CD14-positive monocyte (primary cell): Measurements from ENCODE around the gene WFDC8. TPM values are rescaled to one million over a fixed set of nuclear protein-coding genes. Genes with fewer than 3 reads are reported as not detected.

Experiments
- DNase-seq, 3 donors: peaks; one replicate each; pipeline ENCODE4 v3.0.0-alpha.2; 2011 to 2022
- H2AFZ ChIP-seq: 2 replicates; pipeline ENCODE4 v1.6.0; 2012; ENCODE audit warnings: mild to moderate bottlenecking, low read depth, low read length, inconsistent platforms; ENCODE audit not compliant: insufficient read depth, poor library complexity, severe bottlenecking
- H3K27ac ChIP-seq, 2 donors: 1 replicate in 1 of 2; 2 replicates in 1 of 2; pipeline ENCODE4 v1.5.1; 2012 to 2013; ENCODE audit warnings: low read length in 2 of 2, control low read depth in 1 of 2, inconsistent platforms in 1 of 2, low read depth in 1 of 2, mild to moderate bottlenecking in 1 of 2
- H3K27me3 ChIP-seq, 2 donors: one replicate each; pipeline versions ENCODE4 v1.6.0 to v1.6.1; 2011 to 2013; ENCODE audit warnings: low read length in 2 of 2; ENCODE audit not compliant: control insufficient read depth in 2 of 2, insufficient read depth in 2 of 2
- H3K36me3 ChIP-seq, 2 donors: replicated peaks in 1 of 2; 1 replicate in 1 of 2; 2 replicates in 1 of 2; pipeline versions ENCODE4 v1.5.1 to v1.6.1; 2012 to 2013; ENCODE audit warnings: low read length in 2 of 2, control low read depth in 1 of 2, inconsistent platforms in 1 of 2, mild to moderate bottlenecking in 1 of 2; ENCODE audit not compliant: insufficient read depth in 2 of 2, control insufficient read depth in 1 of 2
- H3K4me1 ChIP-seq, 2 donors: 1 replicate in 1 of 2; 2 replicates in 1 of 2; pipeline versions ENCODE4 v1.5.1 to v1.6.1; 2012 to 2013; ENCODE audit warnings: low read length in 2 of 2, control low read depth in 1 of 2, inconsistent platforms in 1 of 2, mild to moderate bottlenecking in 1 of 2, moderate library complexity in 1 of 2; ENCODE audit not compliant: insufficient read depth in 2 of 2, control insufficient read depth in 1 of 2
- H3K4me2 ChIP-seq: replicated peaks from 2 replicates; pipeline ENCODE3; 2012; ENCODE audit warnings: low read length, moderate library complexity, mild to moderate bottlenecking; ENCODE audit not compliant: poor library complexity, severe bottlenecking; ENCODE audit errors: extremely low read depth
- H3K4me3 ChIP-seq, 3 experiments: fragments of 200-600 bp in 1 of 3; sonication (generic) in 1 of 3; replicated peaks in 1 of 3; 1 replicate in 2 of 3; 2 replicates in 1 of 3; pipeline ENCODE4 v1.5.1; 2011 to 2013; ENCODE audit warnings: low read length in 3 of 3, mild to moderate bottlenecking in 3 of 3, control low read depth in 2 of 3, low read depth in 2 of 3, inconsistent platforms in 1 of 3, moderate library complexity in 1 of 3
- H3K79me2 ChIP-seq: 2 replicates; pipeline ENCODE4 v1.6.0; 2012; ENCODE audit warnings: mild to moderate bottlenecking, control low read depth, inconsistent platforms, low read length, moderate library complexity; ENCODE audit not compliant: insufficient read depth
- H3K9ac ChIP-seq: 2 replicates; pipeline ENCODE4 v1.6.0; 2017; ENCODE audit warnings: low read length, mild to moderate bottlenecking; ENCODE audit not compliant: insufficient read depth, poor library complexity, severe bottlenecking
- H3K9me3 ChIP-seq, 2 donors: replicated peaks in 1 of 2; 1 replicate in 1 of 2; 2 replicates in 1 of 2; pipeline versions ENCODE4 v1.5.1 to v1.6.1; 2012 to 2013; ENCODE audit warnings: low read length in 2 of 2, control low read depth in 1 of 2; ENCODE audit not compliant: control insufficient read depth in 1 of 2, insufficient read depth in 1 of 2
- H4K20me1 ChIP-seq: 2 replicates; pipeline ENCODE4 v1.6.0; 2012; ENCODE audit warnings: mild to moderate bottlenecking, low read length, control low read depth, moderate library complexity; ENCODE audit not compliant: insufficient read depth
- H3K27ac Mint-ChIP-seq, 7 donors: one replicate each; pipeline ENCODE4 v1.8.0; 2020; ENCODE audit warnings: mild to moderate bottlenecking in 7 of 7, mixed read lengths in 7 of 7, moderate library complexity in 6 of 7, inconsistent platforms in 2 of 7
- H3K27me3 Mint-ChIP-seq, 3 donors: one replicate each; pipeline ENCODE4 v1.8.0; 2021 to 2022; ENCODE audit warnings: low read depth in 3 of 3, mild to moderate bottlenecking in 3 of 3, mixed read lengths in 3 of 3, moderate library complexity in 3 of 3, inconsistent platforms in 1 of 3
- H3K36me3 Mint-ChIP-seq, 2 donors: one replicate each; pipeline ENCODE4 v1.8.0; 2020; ENCODE audit warnings: mixed read lengths in 2 of 2, inconsistent platforms in 1 of 2, mild to moderate bottlenecking in 1 of 2
- H3K4me1 Mint-ChIP-seq: one replicate; pipeline ENCODE4 v1.8.0; 2020; ENCODE audit warnings: mild to moderate bottlenecking, mixed read lengths
- H3K4me3 Mint-ChIP-seq, 2 donors: one replicate each; pipeline ENCODE4 v1.8.0; 2020; ENCODE audit warnings: mild to moderate bottlenecking in 2 of 2, mixed read lengths in 2 of 2, moderate library complexity in 1 of 2
- H3K9me3 Mint-ChIP-seq, 7 donors: one replicate each; pipeline ENCODE4 v1.8.0; 2020 to 2022; ENCODE audit warnings: mixed read lengths in 7 of 7, mild to moderate bottlenecking in 6 of 7, moderate library complexity in 6 of 7, inconsistent platforms in 2 of 7
- CTCF ChIP-seq: fragments of 200-600 bp; IDR thresholded peaks from one replicate; pipeline ENCODE4 v1.8.0; 2022; ENCODE audit warnings: antibody characterized with exemption, mild to moderate bottlenecking
- WGBS: methylation state at CpG from one replicate; pipeline ENCODE4 v1.1.5; 2013; ENCODE audit warnings: missing lambda C conversion rate; ENCODE audit not compliant: insufficient coverage; 5-methylcytosine and 5-hydroxymethylcytosine counted together
- intact Hi-C, 2 donors: fragments of 100-400 bp; cut with micrococcal nuclease; formaldehyde crosslinking; loops; one replicate each; pipeline versions ENCODE4 v1.15.0 to v1.15.1; 2023
- polyA plus RNA-seq, 3 donors: library from polyadenylated mRNA; depleted of rRNA in 1 of 3; unstranded in 2 of 3; stranded (reverse) in 1 of 3; fragments of 300-500 nt in 2 of 3; fragments of >200 nt in 1 of 3; fragmentation: Illumina TruSeq in 2 of 3; gene quantifications; 1 replicate in 2 of 3; 2 replicates in 1 of 3; pipeline ENCODE4 v1.2.3, GENCODE V29; 2012 to 2021

WFDC8 gene
- polyA plus RNA-seq, 3 donors, result not detected

GRCh38 chr20:45552456-45552855 lies 26.6 kb downstream of the WFDC8 start:
- no peak overlapping the region for H2AFZ ChIP-seq
- H3K9me3 Mint-ChIP-seq, result peaks cover 0 to 4% (median 3%) of the 10 kb centered on the region in 7 donors
- H3K36me3 Mint-ChIP-seq, result no peaks in the 10 kb centered on the region
- peaks cover 6 to 20% (median 6%) of the 10 kb centered on the region in 3 donors for H3K27me3 Mint-ChIP-seq
- no peak overlapping the region for H3K4me2 ChIP-seq
- no peak overlapping the region for H3K27ac ChIP-seq
- no peaks in the 10 kb centered on the region for H3K36me3 ChIP-seq
- H3K27ac Mint-ChIP-seq, result no peak overlapping the region
- no peak for TF ChIP-seq CTCF
- no peak overlapping the region for H3K9ac ChIP-seq
- H3K4me1 Mint-ChIP-seq, result no peaks in the 10 kb centered on the region
- no peak for DNase-seq
- WGBS, result 100% methylated on average over 1 of the region's 2 CpGs
- intact Hi-C loops, result no loop called here
- no peaks in the 10 kb centered on the region for H3K4me1 ChIP-seq
- no peaks in the 10 kb centered on the region for H3K9me3 ChIP-seq
- H3K4me3 Mint-ChIP-seq, result no peak overlapping the region
- no peaks in the 10 kb centered on the region for H4K20me1 ChIP-seq
- H3K4me3 ChIP-seq, result no peak overlapping the region
- no peaks in the 10 kb centered on the region for H3K79me2 ChIP-seq
- H3K27me3 ChIP-seq, result no peaks in the 10 kb centered on the region

GRCh38 chr20:45550765-45551164 lies 28.3 kb downstream of the WFDC8 start:
- Histone ChIP-seq H3K27me3 (peaks cover 2% of the 10 kb centered on the region in 2 donors), H3K9me3 (no peaks in the 10 kb centered on the region), H4K20me1 (no peaks in the 10 kb centered on the region), H2AFZ (no peak overlapping the region), H3K36me3 (no peaks in the 10 kb centered on the region), H3K27ac (no peak overlapping the region), H3K4me3 (no peak overlapping the region), H3K9ac (no peak overlapping the region), H3K4me2 (no peak overlapping the region), H3K4me1 (no peaks in the 10 kb centered on the region), H3K79me2 (no peaks in the 10 kb centered on the region)
- no peaks in the 10 kb centered on the region for H3K4me1 Mint-ChIP-seq
- DNase-seq, result no peak
- H3K4me3 Mint-ChIP-seq, result no peak overlapping the region
- no peaks in the 10 kb centered on the region for H3K36me3 Mint-ChIP-seq
- H3K9me3 Mint-ChIP-seq, result peaks cover 0 to 4% (median 3%) of the 10 kb centered on the region in 7 donors
- peaks cover 6 to 25% (median 6%) of the 10 kb centered on the region in 3 donors for H3K27me3 Mint-ChIP-seq
- intact Hi-C loops, result no loop called here
- H3K27ac Mint-ChIP-seq, result no peak overlapping the region
- TF ChIP-seq CTCF, result no peak
